ENCODE data around the gene RAPH1.

RAPH1 gene

DNA sequence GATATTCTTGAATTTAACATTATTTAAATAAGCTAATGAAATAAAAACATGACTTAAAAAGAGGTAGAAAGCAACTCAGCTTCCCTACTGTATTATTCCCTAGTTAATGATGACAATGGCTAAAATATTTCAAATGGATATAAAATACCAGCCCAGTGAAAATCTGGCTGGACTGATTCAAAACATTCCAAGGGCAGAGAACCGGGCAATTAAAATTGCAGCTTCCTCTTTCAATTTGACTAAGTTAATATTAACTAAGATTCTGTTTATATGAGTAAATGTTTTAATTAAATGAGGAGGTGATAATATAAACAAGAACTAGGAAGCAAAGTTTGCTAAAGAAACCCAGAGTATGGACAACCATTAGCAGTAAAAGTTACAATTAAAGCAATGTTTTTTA, 65.6 kb downstream of the RAPH1 start:
- no peak for DNase-seq
- Histone ChIP-seq H3K79me1 (ENCODE audit: low read length) (no peaks in the 10 kb centered on the region), H3K4me3 (ENCODE audit: low read depth, low read length) (no peak overlapping the region), H3K36me3 (ENCODE audit: control insufficient read depth in 1 of 2, insufficient read depth in 2 of 2, low read length in 2 of 2) (peaks cover 0 to 3% of the 10 kb centered on the region in 2 experiments), H3K14ac (ENCODE audit: low read length) (no peak overlapping the region), H3K18ac (ENCODE audit: low read length) (no peak overlapping the region), H3K79me2 (ENCODE audit: control insufficient read depth, insufficient read depth, low read length, poor library complexity) (no peaks in the 10 kb centered on the region), H3K27ac (ENCODE audit: low read depth, low read length) (no peak overlapping the region), H4K91ac (ENCODE audit: low read depth, low read length) (no peak overlapping the region), H4K8ac (ENCODE audit: low read depth, low read length) (no peak overlapping the region), H3K4ac (ENCODE audit: low read depth, low read length) (no peak overlapping the region), H2AFZ (ENCODE audit: insufficient read depth, low read length, poor library complexity) (no peak overlapping the region), H3K27me3 (ENCODE audit: insufficient read depth, low read length) (no peaks in the 10 kb centered on the region), H3K4me1 (ENCODE audit: control insufficient read depth in 1 of 2, insufficient read depth in 2 of 2, low read length in 2 of 2) (no peaks in the 10 kb centered on the region), H3K9ac (ENCODE audit: low read length) (no peak overlapping the region), H4K12ac (ENCODE audit: low read depth, low read length) (no peak overlapping the region), H3K9me3 (ENCODE audit: insufficient read depth, low read depth, low read length) (no peaks in the 10 kb centered on the region), H3K23ac (ENCODE audit: low read length) (no peak overlapping the region), H2BK5ac (ENCODE audit: low read depth, low read length, poor library complexity) (no peak overlapping the region), H2BK120ac (ENCODE audit: insufficient read depth, low read length, poor library complexity) (no peak overlapping the region), H2BK12ac (ENCODE audit: low read length) (no peak overlapping the region), H2AK5ac (ENCODE audit: low read length) (no peak overlapping the region), H3K4me2 (ENCODE audit: low read length) (no peak overlapping the region)
- WGBS (ENCODE audit: extremely low coverage, insufficient coverage, insufficient read length), result no CpG with 5 or more reads among the region's 1 CpG

DNA sequence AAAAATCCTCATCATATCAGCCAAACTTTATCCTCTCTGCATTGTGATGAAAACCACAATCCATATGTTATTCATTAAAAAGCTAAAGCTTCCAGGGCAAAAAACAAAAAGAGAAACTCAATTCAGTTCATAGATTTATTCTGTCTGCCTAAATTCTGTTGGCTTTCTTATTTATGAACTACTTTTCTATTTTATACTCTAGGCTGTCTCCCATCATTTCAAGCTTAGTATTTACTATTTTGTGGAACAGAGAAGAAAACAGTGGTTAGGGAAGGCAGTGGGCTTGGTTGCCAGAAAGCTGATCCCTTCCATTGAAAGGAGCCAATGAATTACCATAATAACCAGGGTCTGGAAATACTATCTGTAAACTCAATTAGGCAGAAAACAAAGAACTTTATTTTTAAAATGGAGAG, 71.8 kb downstream of the RAPH1 start:
- Histone ChIP-seq H3K9me3 (ENCODE audit: insufficient read depth, low read depth, low read length) (no peaks in the 10 kb centered on the region), H2BK120ac (ENCODE audit: insufficient read depth, low read length, poor library complexity) (no peak overlapping the region), H3K4me2 (ENCODE audit: low read length) (no peak overlapping the region), H4K12ac (ENCODE audit: low read depth, low read length) (no peak overlapping the region), H3K4me1 (ENCODE audit: control insufficient read depth in 1 of 2, insufficient read depth in 2 of 2, low read length in 2 of 2) (no peaks in the 10 kb centered on the region), H3K23ac (ENCODE audit: low read length) (no peak overlapping the region), H2BK5ac (ENCODE audit: low read depth, low read length, poor library complexity) (no peak overlapping the region), H3K14ac (ENCODE audit: low read length) (no peak overlapping the region), H4K8ac (ENCODE audit: low read depth, low read length) (no peak overlapping the region), H3K9ac (ENCODE audit: low read length) (no peak overlapping the region), H3K79me1 (ENCODE audit: low read length) (no peaks in the 10 kb centered on the region), H3K79me2 (ENCODE audit: control insufficient read depth, insufficient read depth, low read length, poor library complexity) (no peaks in the 10 kb centered on the region), H4K91ac (ENCODE audit: low read depth, low read length) (no peak overlapping the region), H3K27ac (ENCODE audit: low read depth, low read length) (no peak overlapping the region), H3K4me3 (ENCODE audit: low read depth, low read length) (no peak overlapping the region), H3K18ac (ENCODE audit: low read length) (no peak overlapping the region), H2AK5ac (ENCODE audit: low read length) (no peak overlapping the region), H3K4ac (ENCODE audit: low read depth, low read length) (no peak overlapping the region), H3K27me3 (ENCODE audit: insufficient read depth, low read length) (no peaks in the 10 kb centered on the region), H2BK12ac (ENCODE audit: low read length) (no peak overlapping the region), H3K36me3 (ENCODE audit: control insufficient read depth in 1 of 2, insufficient read depth in 2 of 2, low read length in 2 of 2) (peaks cover 5 to 12% of the 10 kb centered on the region in 2 experiments), H2AFZ (ENCODE audit: insufficient read depth, low read length, poor library complexity) (no peak overlapping the region)
- no peak for DNase-seq

DNA sequence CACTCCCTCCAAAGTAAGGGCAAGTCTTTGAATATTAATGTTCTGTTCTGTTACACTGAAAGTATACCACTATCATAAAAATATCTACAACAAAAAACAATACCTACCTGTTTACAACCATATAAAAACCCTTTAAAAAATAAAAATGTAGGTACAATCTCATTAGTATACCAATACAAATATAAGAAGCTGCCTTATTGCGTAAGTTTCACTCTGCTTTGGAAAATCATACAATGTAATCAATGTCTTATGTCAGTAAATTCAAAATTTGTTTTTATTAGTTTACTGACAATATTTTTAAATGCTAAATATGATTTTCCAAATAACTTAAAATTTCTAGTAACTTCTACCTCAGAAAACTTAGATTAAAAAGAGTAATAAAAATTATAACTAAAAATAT, 72.8 kb downstream of the RAPH1 start:
- no peak overlapping the region for H2BK12ac ChIP-seq (ENCODE audit: low read length)
- H4K8ac ChIP-seq (ENCODE audit: low read depth, low read length), result no peak overlapping the region
- H3K79me1 ChIP-seq (ENCODE audit: low read length), result no peaks in the 10 kb centered on the region
- no peaks in the 10 kb centered on the region for H3K4me1 ChIP-seq (ENCODE audit: control insufficient read depth in 1 of 2, insufficient read depth in 2 of 2, low read length in 2 of 2)
- H3K9ac ChIP-seq (ENCODE audit: low read length), result no peak overlapping the region
- H3K18ac ChIP-seq (ENCODE audit: low read length), result no peak overlapping the region
- H4K91ac ChIP-seq (ENCODE audit: low read depth, low read length), result no peak overlapping the region
- no peak overlapping the region for H2AFZ ChIP-seq (ENCODE audit: insufficient read depth, low read length, poor library complexity)
- DNase-seq, result no peak
- H3K23ac ChIP-seq (ENCODE audit: low read length), result no peak overlapping the region
- WGBS (ENCODE audit: extremely low coverage, insufficient coverage, insufficient read length), result no CpG with 5 or more reads among the region's 1 CpG
- H3K36me3 ChIP-seq (ENCODE audit: control insufficient read depth in 1 of 2, insufficient read depth in 2 of 2, low read length in 2 of 2), result peaks cover 7 to 15% of the 10 kb centered on the region in 2 experiments
- H3K4me3 ChIP-seq (ENCODE audit: low read depth, low read length), result no peak overlapping the region
- H3K4ac ChIP-seq (ENCODE audit: low read depth, low read length), result no peak overlapping the region
- no peak overlapping the region for H2BK120ac ChIP-seq (ENCODE audit: insufficient read depth, low read length, poor library complexity)
- no peaks in the 10 kb centered on the region for H3K9me3 ChIP-seq (ENCODE audit: insufficient read depth, low read depth, low read length)
- no peaks in the 10 kb centered on the region for H3K27me3 ChIP-seq (ENCODE audit: insufficient read depth, low read length)
- no peaks in the 10 kb centered on the region for H3K79me2 ChIP-seq (ENCODE audit: control insufficient read depth, insufficient read depth, low read length, poor library complexity)
- no peak overlapping the region for H3K4me2 ChIP-seq (ENCODE audit: low read length)
- H3K14ac ChIP-seq (ENCODE audit: low read length), result no peak overlapping the region
- H4K12ac ChIP-seq (ENCODE audit: low read depth, low read length), result no peak overlapping the region
- no peak overlapping the region for H2BK5ac ChIP-seq (ENCODE audit: low read depth, low read length, poor library complexity)
- H3K27ac ChIP-seq (ENCODE audit: low read depth, low read length), result no peak overlapping the region
- H2AK5ac ChIP-seq (ENCODE audit: low read length), result no peak overlapping the region

DNA sequence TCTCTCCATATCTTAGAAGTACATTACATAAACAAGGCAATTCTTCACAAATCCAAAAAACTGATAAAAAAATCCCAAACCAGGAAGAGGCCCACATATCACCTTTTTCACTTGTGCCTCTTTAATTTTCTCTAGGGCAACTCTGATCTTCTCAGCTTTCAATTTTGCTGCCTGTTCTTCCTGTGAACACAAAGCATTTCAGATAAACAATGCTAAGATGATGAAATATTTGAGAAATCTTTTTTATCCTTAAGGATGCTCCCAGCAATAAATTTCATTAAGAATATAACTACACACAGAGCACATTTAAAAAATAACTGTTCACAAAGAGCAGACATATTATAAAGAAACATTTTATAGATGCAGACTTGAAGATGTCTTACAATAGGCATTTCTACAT, 73.4 kb downstream of the RAPH1 start:
- no peak overlapping the region for H4K8ac ChIP-seq (ENCODE audit: low read depth, low read length)
- H3K79me2 ChIP-seq (ENCODE audit: control insufficient read depth, insufficient read depth, low read length, poor library complexity), result no peaks in the 10 kb centered on the region
- H3K36me3 ChIP-seq (ENCODE audit: control insufficient read depth in 1 of 2, insufficient read depth in 2 of 2, low read length in 2 of 2), result peaks cover 9 to 18% of the 10 kb centered on the region in 2 experiments
- H2AK5ac ChIP-seq (ENCODE audit: low read length), result no peak overlapping the region
- H3K79me1 ChIP-seq (ENCODE audit: low read length), result no peaks in the 10 kb centered on the region
- H3K18ac ChIP-seq (ENCODE audit: low read length), result no peak overlapping the region
- no peak overlapping the region for H4K12ac ChIP-seq (ENCODE audit: low read depth, low read length)
- no peak overlapping the region for H3K4me2 ChIP-seq (ENCODE audit: low read length)
- no peaks in the 10 kb centered on the region for H3K27me3 ChIP-seq (ENCODE audit: insufficient read depth, low read length)
- H2BK12ac ChIP-seq (ENCODE audit: low read length), result no peak overlapping the region
- H3K23ac ChIP-seq (ENCODE audit: low read length), result no peak overlapping the region
- H2BK120ac ChIP-seq (ENCODE audit: insufficient read depth, low read length, poor library complexity), result no peak overlapping the region
- H3K14ac ChIP-seq (ENCODE audit: low read length), result no peak overlapping the region
- H3K9ac ChIP-seq (ENCODE audit: low read length), result no peak overlapping the region
- no peak overlapping the region for H2AFZ ChIP-seq (ENCODE audit: insufficient read depth, low read length, poor library complexity)
- no peak overlapping the region for H3K4ac ChIP-seq (ENCODE audit: low read depth, low read length)
- no peaks in the 10 kb centered on the region for H3K4me1 ChIP-seq (ENCODE audit: control insufficient read depth in 1 of 2, insufficient read depth in 2 of 2, low read length in 2 of 2)
- H3K27ac ChIP-seq (ENCODE audit: low read depth, low read length), result no peak overlapping the region
- H3K4me3 ChIP-seq (ENCODE audit: low read depth, low read length), result no peak overlapping the region
- H4K91ac ChIP-seq (ENCODE audit: low read depth, low read length), result no peak overlapping the region
- no peak for DNase-seq
- H2BK5ac ChIP-seq (ENCODE audit: low read depth, low read length, poor library complexity), result no peak overlapping the region
- H3K9me3 ChIP-seq (ENCODE audit: insufficient read depth, low read depth, low read length), result no peaks in the 10 kb centered on the region

DNA sequence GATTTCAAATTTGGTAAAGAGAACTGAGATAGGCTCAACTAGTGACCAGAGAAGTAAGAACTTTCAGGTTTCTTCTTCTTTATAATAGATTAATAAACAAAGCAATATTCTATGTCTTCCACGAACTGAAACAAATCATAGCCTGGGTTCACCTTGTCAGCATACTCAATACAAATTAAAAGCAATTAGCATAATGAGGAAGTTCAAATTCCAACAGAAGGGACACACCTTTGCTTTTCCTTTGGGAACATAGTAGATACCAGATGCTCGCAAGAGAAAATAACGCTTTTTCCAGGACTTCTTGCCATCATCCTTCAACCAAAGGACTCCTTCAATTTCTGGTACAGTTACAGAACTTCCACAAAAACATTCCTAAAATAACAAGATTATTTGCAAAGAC, 79.9 kb downstream of the RAPH1 start:
- WGBS (ENCODE audit: extremely low coverage, insufficient coverage, insufficient read length), result no CpG with 5 or more reads among the region's 3 CpGs
- no peak overlapping the region for H3K4me3 ChIP-seq (ENCODE audit: low read depth, low read length)

More for the DNA sequence above, 79.9 kb downstream of the RAPH1 start:
- Histone ChIP-seq H3K4me2 (ENCODE audit: low read length) (no peak overlapping the region), H3K14ac (ENCODE audit: low read length) (no peak overlapping the region), H2AFZ (ENCODE audit: insufficient read depth, low read length, poor library complexity) (no peak overlapping the region), H4K8ac (ENCODE audit: low read depth, low read length) (no peak overlapping the region), H3K79me2 (ENCODE audit: control insufficient read depth, insufficient read depth, low read length, poor library complexity) (no peaks in the 10 kb centered on the region), H2AK5ac (ENCODE audit: low read length) (no peak overlapping the region), H4K12ac (ENCODE audit: low read depth, low read length) (no peak overlapping the region), H3K4me1 (ENCODE audit: control insufficient read depth in 1 of 2, insufficient read depth in 2 of 2, low read length in 2 of 2) (peaks cover 0 to 3% of the 10 kb centered on the region in 2 experiments), H4K91ac (ENCODE audit: low read depth, low read length) (no peak overlapping the region), H3K9ac (ENCODE audit: low read length) (no peak overlapping the region), H3K18ac (ENCODE audit: low read length) (no peak overlapping the region), H2BK5ac (ENCODE audit: low read depth, low read length, poor library complexity) (no peak overlapping the region), H3K4ac (ENCODE audit: low read depth, low read length) (no peak overlapping the region), H3K27me3 (ENCODE audit: insufficient read depth, low read length) (no peaks in the 10 kb centered on the region), H3K27ac (ENCODE audit: low read depth, low read length) (no peak overlapping the region), H3K36me3 (ENCODE audit: control insufficient read depth in 1 of 2, insufficient read depth in 2 of 2, low read length in 2 of 2) (peaks cover 14 to 15% of the 10 kb centered on the region in 2 experiments), H3K79me1 (ENCODE audit: low read length) (no peaks in the 10 kb centered on the region), H2BK120ac (ENCODE audit: insufficient read depth, low read length, poor library complexity) (no peak overlapping the region), H3K9me3 (ENCODE audit: insufficient read depth, low read depth, low read length) (no peaks in the 10 kb centered on the region), H2BK12ac (ENCODE audit: low read length) (no peak overlapping the region), H3K23ac (ENCODE audit: low read length) (no peak overlapping the region)
- DNase-seq, result no peak

Measured in trophoblast cell (in vitro differentiated cells and primary cell).